NCI-H2107 treated with DMSO at 0.1 percent for 48 hours (cell line): ENCODE measurements around the gene ASTN2.
A peak's percentile ranks its signal among the peaks of the same experiment; 100 is the strongest.

ENCODE experiments used
- DNase-seq: peaks from one replicate; lab custom pipeline; 2025; ENCODE audit not compliant: unreplicated experiment; lab: John Stamatoyannopoulos, UW

Gene ASTN2

DNA sequence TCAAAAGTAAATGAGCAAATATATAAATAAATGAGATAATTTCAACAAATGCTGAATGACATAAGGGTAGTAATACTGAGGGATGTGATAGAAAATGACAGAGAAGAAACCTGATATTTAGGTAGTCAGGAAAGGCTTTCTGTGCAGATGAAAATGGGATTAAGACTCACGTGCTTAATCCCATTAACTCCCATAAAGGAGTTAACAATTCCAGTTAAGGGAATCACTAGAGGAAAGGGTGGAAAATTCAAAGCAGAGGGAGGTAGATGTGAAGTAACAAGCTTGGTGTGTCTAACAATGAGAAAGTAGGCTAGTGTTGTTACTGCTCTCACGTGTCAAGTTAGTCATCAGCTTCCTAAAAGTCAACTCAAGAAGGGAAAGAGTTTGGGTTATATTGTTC is 818.2 kb downstream of the ASTN2 start:
- DNase-seq, result no peak

GRCh38 chr9:116594547-116594946 is 820.3 kb downstream of the ASTN2 start:
- DNase-seq, result no peak

DNA sequence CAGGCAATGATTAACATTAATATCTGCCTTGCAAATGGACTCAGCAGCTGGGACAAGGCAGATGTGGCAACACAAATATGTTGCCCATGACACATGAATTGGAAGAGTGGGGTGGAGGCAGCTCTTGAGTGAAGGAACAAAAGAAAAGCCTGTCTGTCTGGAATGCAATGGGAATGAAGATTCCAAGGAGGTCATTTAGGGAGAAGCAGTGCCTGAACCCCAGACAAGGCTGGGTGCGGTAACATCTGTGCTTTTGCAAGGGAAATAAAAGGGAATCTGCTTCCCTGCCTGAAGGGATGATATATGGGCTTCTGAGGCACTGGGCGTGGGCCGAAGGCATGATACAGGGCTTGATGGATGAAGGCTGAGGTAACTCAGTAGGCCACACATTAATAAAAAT is 821.9 kb downstream of the ASTN2 start:
- DNase-seq, result no peak

- DNase-seq, result no peak
These were observed 825.2 kb downstream of the ASTN2 start for GRCh38 chr9:116589392-116590354.

GRCh38 chr9:116587919-116588318 is 826.9 kb downstream of the ASTN2 start:
- no peak for DNase-seq

DNA sequence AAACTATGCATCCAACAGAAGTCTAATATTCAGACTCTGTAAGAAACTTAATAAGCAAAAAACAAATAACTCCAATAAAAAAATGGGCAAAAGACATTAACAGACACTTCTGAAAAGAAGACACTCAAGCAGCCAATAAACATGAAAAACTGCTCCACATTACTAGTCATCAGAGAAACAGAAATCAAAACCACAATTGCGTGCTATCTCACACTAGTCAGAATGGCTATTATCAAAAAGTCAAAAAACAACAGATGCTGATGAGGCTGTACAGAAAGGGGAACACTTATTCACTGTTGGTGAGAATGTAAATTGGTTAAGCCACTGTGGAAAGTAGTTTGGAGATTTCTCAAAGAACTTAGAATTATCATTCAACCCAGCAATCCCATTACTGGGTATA is 829.0 kb downstream of the ASTN2 start:
- no peak for DNase-seq

- no peak for DNase-seq
These were observed 829.7 kb downstream of the ASTN2 start for GRCh38 chr9:116585204-116585603.

DNA sequence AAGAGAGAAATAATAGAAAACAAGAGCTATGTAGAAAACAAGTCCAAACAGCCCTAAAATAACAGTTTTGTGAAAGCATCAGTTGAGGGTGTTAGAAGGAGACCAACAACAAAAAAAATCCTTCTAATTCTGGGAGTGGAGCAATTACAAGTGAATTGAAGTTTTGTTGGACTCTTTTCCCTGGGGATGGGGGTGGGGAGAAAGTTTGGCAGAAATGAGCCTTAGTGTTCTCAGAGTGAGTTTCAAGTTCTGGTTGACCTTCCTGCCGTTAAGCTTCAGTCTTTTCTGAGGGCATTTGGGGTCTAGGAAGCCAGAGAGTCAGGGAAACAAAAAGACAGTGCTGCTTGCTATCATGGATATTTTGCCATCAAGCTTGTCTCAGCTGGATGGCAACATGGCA is 834.0 kb downstream of the ASTN2 start:
- DNase-seq, result no peak

GRCh38 chr9:116576386-116576785 is 838.5 kb downstream of the ASTN2 start:
- no peak for DNase-seq

GRCh38 chr9:116574027-116574679 is 840.7 kb downstream of the ASTN2 start:
- DNase-seq, result no peak

- peak; percentile 21 for DNase-seq
These were observed 842.6 kb downstream of the ASTN2 start for GRCh38 chr9:116572095-116572748.

DNA sequence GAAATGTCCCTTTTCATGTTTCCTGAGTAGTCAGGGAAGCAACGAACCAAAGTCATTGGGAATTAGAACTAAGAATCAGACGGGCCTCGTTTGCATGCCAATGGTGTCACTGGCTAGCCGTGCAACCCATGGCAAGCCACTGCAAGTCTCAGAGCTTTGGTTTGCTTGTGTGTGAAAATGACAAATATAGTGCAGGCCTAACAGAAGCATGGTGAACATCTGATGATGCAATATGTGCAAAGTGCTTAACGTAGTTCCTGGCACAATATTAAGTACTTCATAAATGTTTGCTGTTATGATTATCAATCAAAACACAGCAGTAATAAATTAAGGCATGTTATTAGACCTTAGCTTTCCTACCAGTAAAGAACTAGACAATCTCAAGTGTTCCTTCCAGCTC is 845.7 kb downstream of the ASTN2 start:
- DNase-seq, result no peak

DNA sequence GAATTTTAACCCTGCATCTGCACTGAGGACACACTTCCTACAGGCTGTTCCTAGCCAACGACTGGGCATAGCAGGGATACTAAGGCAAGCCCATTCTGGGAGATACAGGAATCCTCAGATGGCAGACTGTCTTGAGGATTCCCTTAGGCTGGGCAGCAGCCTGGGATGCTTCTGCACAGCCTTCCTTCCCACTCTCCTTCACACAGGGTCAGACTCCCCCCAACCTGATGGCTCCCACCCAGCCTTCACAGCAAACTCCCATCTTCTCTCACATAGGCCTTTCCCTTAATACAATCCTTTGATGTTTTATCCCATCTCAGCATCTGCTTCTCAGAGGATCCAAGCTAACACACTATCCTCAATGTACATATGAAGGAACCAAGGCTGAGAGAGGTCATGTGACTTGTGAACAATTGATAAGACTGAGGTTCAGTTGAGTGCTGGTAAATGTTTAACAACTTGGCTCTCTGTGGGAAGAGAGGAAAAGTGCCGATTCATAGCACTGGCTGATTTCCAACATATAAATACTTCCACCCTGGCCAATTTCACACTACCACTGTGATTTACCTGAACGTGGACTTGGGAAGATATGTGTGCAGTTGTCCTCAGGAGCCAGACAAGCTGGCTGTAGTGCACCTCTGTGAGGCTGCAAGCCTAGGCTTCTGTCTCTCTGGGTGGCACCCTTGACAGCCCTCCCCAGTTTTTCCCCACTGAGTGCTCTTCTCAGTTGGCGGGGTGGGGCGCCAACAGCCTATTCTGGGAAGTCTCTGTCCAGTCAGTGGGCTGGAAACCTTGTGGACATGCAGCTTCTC is 848.0 kb downstream of the ASTN2 start:
- DNase-seq, result no peak

DNA sequence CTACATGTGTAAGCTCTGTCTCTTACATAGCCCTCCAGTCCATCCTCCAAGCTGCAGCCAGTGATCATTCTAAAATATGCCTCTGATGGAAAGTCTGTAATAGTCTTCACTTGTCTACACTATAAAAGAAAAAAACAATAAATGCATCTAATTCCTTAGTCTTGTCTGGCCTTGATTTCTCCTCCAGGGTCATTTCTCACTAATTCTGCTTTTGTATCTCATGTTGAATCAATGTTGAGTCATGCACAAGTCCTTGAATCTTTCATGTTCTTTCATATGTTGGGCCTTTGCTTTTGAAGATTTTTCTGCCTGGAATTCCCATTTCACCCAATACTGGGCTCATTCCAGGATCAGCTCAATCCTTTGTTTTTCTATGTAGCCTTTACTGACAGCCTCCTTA is 848.9 kb downstream of the ASTN2 start:
- no peak for DNase-seq

DNA sequence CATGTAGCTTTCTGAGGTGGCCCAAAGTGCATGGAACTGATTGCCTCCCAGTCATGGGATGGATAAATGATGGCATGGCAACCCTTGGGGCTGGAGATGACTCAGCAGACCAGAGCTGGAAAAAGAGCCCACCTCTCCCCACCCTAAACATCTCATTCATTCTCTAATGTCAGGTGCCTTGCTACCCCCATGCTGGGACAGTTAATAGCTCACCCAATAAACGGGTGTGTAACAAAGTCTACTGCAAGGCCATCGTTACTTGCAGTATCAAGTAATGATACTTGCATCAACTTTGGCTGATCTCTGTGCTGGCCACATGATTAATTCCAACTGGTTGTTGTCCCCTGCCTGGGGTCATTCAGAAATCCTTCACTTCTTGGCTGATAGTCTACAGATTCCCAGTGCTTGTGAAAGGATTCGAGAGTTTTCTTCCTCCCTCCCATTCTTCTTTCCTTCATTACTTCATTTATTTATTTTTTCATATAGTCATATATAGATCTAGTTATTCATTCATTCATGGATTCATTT is 850.5 kb downstream of the ASTN2 start:
- DNase-seq, result no peak

GRCh38 chr9:116558818-116559540 is 855.9 kb downstream of the ASTN2 start:
- no peak for DNase-seq

- DNase-seq, result no peak
These were observed 856.8 kb downstream of the ASTN2 start for GRCh38 chr9:116558035-116558434.

DNA sequence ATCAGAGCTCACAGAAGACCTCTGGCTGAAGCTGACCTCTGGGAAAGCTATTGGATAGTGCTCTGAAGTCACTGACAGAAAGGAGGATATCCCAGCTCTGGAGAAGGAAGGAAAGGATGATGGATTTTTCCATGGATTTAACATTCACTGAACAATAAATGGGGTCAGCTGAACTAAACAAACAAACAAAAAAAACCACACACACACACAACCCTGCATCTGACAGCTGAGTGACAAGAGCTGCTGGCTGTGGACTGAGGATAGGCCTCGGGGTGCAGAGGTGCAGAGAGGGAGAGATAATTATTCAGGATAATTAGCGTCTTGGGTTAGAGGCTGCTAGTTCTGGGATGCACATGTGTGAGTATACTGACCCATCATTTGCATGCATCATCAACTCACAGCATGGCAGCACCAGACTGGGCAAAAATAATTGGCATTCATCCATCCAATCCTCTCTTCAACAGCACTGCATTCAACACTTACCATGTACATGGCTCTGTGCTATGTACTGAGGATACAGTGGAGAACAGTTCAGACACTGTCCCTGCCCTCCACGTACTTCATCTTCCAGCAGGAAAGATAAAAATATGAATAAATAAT is 859.2 kb downstream of the ASTN2 start:
- DNase-seq, result no peak

DNA sequence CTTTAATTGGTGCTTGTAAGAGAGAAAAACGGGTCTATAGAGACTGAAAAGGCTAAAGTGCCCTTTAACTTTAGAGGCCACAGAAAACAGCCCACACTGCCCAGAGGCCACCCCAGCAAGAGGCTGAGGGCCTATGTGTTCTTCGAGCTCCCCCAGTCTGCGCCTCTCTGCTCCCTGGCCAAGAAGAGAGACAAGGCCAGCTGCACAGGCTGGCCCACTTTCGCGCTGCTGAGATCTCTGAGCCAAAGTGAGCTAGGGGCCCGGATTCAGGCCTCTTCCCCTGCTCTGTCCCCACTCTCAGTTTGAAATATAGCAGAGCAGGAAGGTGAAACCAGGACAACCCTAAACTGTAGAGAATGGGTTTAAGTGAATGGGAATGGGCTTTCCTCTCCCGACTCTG is 859.7 kb downstream of the ASTN2 start:
- DNase-seq, result no peak
